Suprapubic skin (tissue), 4 donors: ENCODE data around the gene TBC1D22A. TPM values are rescaled to one million over a fixed set of nuclear protein-coding genes. Genes with fewer than 3 reads are reported as not detected.
A peak's percentile ranks its signal among the peaks of the same experiment; 100 is the strongest.

Experiments used
- DNase-seq, 2 donors: peaks; one replicate each; pipeline ENCODE4 v3.0.0-alpha.2; 2019; ENCODE audit warnings: low spot score in 2 of 2
- H3K27ac ChIP-seq: fragments of 200-600 bp; sonication (generic); one replicate; pipeline ENCODE4 v1.5.1; 2019
- H3K27me3 ChIP-seq: fragments of 200-600 bp; sonication (generic); one replicate; pipeline ENCODE4 v1.5.1; 2019
- H3K36me3 ChIP-seq: fragments of 200-600 bp; sonication (generic); one replicate; pipeline ENCODE4 v1.5.1; 2019
- H3K4me1 ChIP-seq: fragments of 200-600 bp; sonication (generic); one replicate; pipeline ENCODE4 v1.5.1; 2019
- H3K4me3 ChIP-seq: fragments of 200-600 bp; sonication (generic); one replicate; pipeline ENCODE4 v1.5.1; 2019; ENCODE audit warnings: mild to moderate bottlenecking
- H3K9me3 ChIP-seq: fragments of 200-600 bp; sonication (generic); one replicate; pipeline ENCODE4 v1.5.1; 2019
- EP300 ChIP-seq: sonication (generic); formaldehyde crosslinking; IDR thresholded peaks from one replicate; pipeline ENCODE4 v1.6.1; 2017; ENCODE audit warnings: antibody characterized with exemption
- POLR2A ChIP-seq, 2 donors: fragments of 450-650 bp; IDR thresholded peaks; one replicate each; pipeline ENCODE4 v1.6.1; 2017; ENCODE audit warnings: antibody characterized with exemption in 2 of 2, mild to moderate bottlenecking in 2 of 2, moderate library complexity in 2 of 2
- POLR2AphosphoS5 ChIP-seq, 3 donors: sonication (generic); formaldehyde crosslinking; IDR thresholded peaks; one replicate each; pipeline ENCODE4 v1.6.1; 2017; ENCODE audit warnings: antibody characterized with exemption in 3 of 3
- WGBS: methylation state at CpG from one replicate; pipeline ENCODE4 v1.1.5; 2018; 5-methylcytosine and 5-hydroxymethylcytosine counted together
- total RNA-seq, 4 donors: library from RNA; depleted of rRNA; stranded (reverse); fragments of >200 nt; gene quantifications; one replicate each; pipeline ENCODE4 v1.1.0, GENCODE V29; 2016
- TF ChIP-seq, protein P1 (sequence below), 2 donors: fragments of 200-600 bp in 1 of 2; fragments of 450-650 bp in 1 of 2; sonication (generic) in 1 of 2; IDR thresholded peaks; one replicate each; pipeline ENCODE4 v1.5.1; 2016 to 2019; ENCODE audit warnings: antibody characterized with exemption in 2 of 2, mild to moderate bottlenecking in 1 of 2, moderate library complexity in 1 of 2

TBC1D22A gene
- total RNA-seq, 4 donors from 2014 or later = 24.8 to 43.2 (median 35.4) TPM

DNA sequence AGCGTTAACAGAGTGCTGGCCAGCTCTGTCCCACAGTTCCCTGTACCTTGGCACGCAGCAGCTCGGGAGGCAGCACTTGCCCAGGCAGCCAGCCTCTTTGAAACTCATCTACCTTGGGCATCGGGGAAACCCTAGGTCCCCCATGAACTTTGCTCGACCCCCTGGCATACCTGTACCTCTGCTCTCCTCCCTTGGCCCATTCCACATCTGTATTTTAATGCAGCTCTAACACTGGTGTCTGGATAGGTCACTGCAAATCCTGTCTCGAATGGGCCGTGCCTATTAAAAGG lies 304.1 kb downstream of the TBC1D22A start:
- no peaks in the 10 kb centered on the region for H3K9me3 ChIP-seq
- 93% methylated on average over 6 of the region's 7 CpGs for WGBS
- H3K27me3 ChIP-seq = no peaks in the 10 kb centered on the region
- no peak overlapping the region for H3K27ac ChIP-seq
- no peaks in the 10 kb centered on the region for H3K4me1 ChIP-seq
- H3K36me3 ChIP-seq = peaks cover 14% of the 10 kb centered on the region
- no peak overlapping the region for H3K4me3 ChIP-seq
- TF ChIP-seq POLR2A (IDR thresholded peaks at IDR 0.05) (no peak), EP300 (no peak), POLR2AphosphoS5 (IDR thresholded peaks at IDR 0.05) (no peak)
- TF ChIP-seq, protein P1, sequence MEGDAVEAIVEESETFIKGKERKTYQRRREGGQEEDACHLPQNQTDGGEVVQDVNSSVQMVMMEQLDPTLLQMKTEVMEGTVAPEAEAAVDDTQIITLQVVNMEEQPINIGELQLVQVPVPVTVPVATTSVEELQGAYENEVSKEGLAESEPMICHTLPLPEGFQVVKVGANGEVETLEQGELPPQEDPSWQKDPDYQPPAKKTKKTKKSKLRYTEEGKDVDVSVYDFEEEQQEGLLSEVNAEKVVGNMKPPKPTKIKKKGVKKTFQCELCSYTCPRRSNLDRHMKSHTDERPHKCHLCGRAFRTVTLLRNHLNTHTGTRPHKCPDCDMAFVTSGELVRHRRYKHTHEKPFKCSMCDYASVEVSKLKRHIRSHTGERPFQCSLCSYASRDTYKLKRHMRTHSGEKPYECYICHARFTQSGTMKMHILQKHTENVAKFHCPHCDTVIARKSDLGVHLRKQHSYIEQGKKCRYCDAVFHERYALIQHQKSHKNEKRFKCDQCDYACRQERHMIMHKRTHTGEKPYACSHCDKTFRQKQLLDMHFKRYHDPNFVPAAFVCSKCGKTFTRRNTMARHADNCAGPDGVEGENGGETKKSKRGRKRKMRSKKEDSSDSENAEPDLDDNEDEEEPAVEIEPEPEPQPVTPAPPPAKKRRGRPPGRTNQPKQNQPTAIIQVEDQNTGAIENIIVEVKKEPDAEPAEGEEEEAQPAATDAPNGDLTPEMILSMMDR (IDR thresholded peaks at IDR 0.05) = no peak
- peak in 1 of 2 donors; percentile 43 for DNase-seq

- Histone ChIP-seq H3K27ac (no peak overlapping the region), H3K9me3 (no peaks in the 10 kb centered on the region), H3K36me3 (peaks cover 10% of the 10 kb centered on the region), H3K4me1 (no peaks in the 10 kb centered on the region), H3K4me3 (no peak overlapping the region), H3K27me3 (no peaks in the 10 kb centered on the region)
- DNase-seq = peak in 1 of 2 donors; percentile 30
- TF ChIP-seq POLR2A (IDR thresholded peaks at IDR 0.05) (no peak), POLR2AphosphoS5 (IDR thresholded peaks at IDR 0.05) (no peak), EP300 (no peak)
- TF ChIP-seq, protein P1 (IDR thresholded peaks at IDR 0.05) = no peak
- 81% methylated on average over 13 of the region's 13 CpGs for WGBS
Observed at GRCh38 chr22:47067321-47067890, 305.0 kb downstream of the TBC1D22A start.

DNA sequence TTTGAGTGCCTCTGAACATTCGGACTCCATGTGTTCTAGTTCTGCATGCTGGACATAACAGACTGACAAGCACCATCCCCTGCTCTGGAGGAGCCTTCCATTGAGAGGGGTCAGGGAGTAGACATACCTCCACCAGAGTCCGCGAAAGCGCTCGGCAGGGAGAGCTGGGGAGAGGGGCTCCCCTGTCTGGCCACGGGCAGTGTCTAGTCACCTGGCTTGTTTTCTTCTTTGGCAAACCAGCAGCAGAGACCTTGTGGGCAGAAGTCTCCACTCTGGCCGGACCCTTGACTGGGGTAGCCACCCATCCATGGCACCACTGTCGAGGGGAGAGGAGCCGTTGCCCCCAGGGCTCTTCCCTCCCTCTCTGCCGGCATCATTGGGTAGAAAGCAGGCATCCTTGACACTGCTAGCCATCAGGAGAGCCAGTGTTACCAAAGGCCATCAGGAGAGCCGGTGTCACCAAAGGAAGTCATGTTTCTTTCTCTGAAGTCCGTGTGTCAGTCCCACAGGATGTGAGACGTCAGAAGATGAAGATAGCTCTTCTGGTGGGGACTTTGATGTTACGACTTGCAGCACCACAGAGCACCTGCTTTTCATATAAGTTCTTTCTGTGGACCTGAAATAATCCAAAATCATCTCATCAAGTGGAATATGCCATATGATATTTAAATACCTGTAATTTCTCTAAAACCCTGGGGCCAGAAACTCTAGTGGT lies 305.6 kb downstream of the TBC1D22A start:
- H3K4me1 ChIP-seq = no peaks in the 10 kb centered on the region
- H3K4me3 ChIP-seq = no peak overlapping the region
- TF ChIP-seq EP300 (no peak), POLR2A (IDR thresholded peaks at IDR 0.05) (no peak), POLR2AphosphoS5 (IDR thresholded peaks at IDR 0.05) (no peak)
- TF ChIP-seq, protein P1 (IDR thresholded peaks at IDR 0.05) = no peak
- no peaks in the 10 kb centered on the region for H3K9me3 ChIP-seq
- peak in 1 of 2 donors; percentile 36 for DNase-seq
- WGBS = 94% methylated on average over 7 of the region's 14 CpGs
- no peaks in the 10 kb centered on the region for H3K27me3 ChIP-seq
- H3K36me3 ChIP-seq = peaks cover 4% of the 10 kb centered on the region
- H3K27ac ChIP-seq = no peak overlapping the region

- Histone ChIP-seq H3K27me3 (no peaks in the 10 kb centered on the region), H3K4me3 (no peak overlapping the region), H3K4me1 (no peaks in the 10 kb centered on the region), H3K9me3 (no peaks in the 10 kb centered on the region), H3K36me3 (peaks cover 4% of the 10 kb centered on the region), H3K27ac (no peak overlapping the region)
- TF ChIP-seq, protein P1 (IDR thresholded peaks at IDR 0.05) = no peak
- TF ChIP-seq POLR2AphosphoS5 (IDR thresholded peaks at IDR 0.05) = no peak
- TF ChIP-seq EP300 = no peak
- TF ChIP-seq POLR2A (IDR thresholded peaks at IDR 0.05) = no peak
- WGBS = 86% methylated on average over 5 of the region's 5 CpGs
- DNase-seq = no peak
Observed at GRCh38 chr22:47068626-47068996, 306.2 kb downstream of the TBC1D22A start.

DNA sequence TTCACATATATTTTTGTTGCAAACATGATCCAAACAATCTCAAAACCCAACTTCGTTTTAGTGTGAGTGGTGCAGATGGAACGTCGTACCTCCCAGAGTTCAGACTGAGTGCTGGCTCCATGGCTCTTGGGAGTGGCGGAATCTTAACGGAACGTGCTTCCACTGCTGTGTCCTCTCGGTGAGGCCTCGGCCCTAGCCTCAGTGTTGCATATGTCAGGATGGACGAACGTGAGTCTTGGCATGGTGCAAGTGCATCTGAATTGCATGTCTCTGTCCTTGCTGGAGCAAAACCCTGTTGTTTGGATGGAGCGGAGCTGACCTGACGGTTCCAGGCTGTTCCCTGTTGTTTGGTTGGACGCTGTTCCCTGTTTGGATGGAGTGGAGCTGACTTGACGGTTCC lies 306.8 kb downstream of the TBC1D22A start:
- 91% methylated on average over 5 of the region's 14 CpGs for WGBS
- H3K27ac ChIP-seq = no peak overlapping the region
- no peak overlapping the region for H3K4me3 ChIP-seq
- TF ChIP-seq POLR2AphosphoS5 (IDR thresholded peaks at IDR 0.05) = no peak
- H3K36me3 ChIP-seq = no peaks in the 10 kb centered on the region
- peak in 1 of 2 donors; percentile 6 for DNase-seq
- H3K27me3 ChIP-seq = no peaks in the 10 kb centered on the region
- no peaks in the 10 kb centered on the region for H3K9me3 ChIP-seq
- H3K4me1 ChIP-seq = no peaks in the 10 kb centered on the region
